ENCODE measurements around the gene C17orf114.

Gene C17orf114

DNA sequence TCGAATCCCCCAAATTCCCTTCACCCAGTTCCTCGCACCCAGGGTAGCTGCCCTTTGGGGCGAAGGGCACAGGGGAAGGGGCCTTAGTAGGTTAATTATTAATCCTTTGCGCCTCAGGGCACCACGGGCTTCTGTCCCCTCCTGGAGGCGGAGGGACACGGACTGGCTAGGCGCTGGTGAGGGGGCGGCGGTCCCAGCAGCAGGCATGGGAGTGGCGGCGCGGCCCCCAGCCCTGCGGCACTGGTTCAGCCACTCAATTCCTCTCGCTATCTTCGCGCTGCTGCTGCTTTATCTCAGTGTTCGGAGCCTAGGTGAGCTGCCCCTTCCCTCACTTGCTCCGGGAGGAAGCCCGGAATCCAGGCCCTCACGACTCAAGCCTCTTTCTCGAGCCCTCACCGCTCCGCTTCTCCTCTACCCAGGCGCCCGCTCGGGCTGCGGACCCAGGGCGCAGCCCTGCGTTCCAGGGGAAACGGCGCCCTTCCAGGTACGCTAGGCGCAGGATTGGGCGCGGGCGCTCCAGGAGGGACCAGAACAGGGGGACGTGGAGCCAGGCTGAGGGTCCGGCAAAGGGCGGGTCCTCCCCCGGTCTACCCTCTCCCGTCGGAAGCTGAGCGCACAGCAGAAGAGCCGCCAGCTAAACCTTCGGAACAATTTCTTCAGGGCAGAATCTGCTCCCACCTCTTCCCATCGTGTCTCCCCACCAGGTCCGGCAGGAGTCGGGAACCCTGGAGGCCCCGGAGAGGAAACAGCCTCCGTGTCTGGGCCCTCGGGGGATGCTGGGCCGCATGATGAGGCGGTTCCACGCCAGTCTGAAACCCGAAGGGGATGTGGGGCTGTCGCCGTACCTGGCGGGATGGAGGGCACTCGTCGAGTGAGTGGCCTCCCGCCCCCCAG, 13.1 kb downstream of the C17orf114 start, which contains the start of gene GLTPD2:
Gene GLTPD2, plus strand, starts transcription at position 158 of the 894 bp plus-strand sequence. Its CDS starts 48 bp downstream, at position 206.
- peak; percentile 17 for DNase-seq
- Mint-ChIP-seq H3K4me3 (ENCODE audit: low read depth, unreplicated experiment) (peak within 1 kb of the TSS; percentile 87), H3K27ac (ENCODE audit: unreplicated experiment) (peak within 1 kb of the TSS; percentile 73), H3K36me3 (ENCODE audit: insufficient read depth, unreplicated experiment) (peaks cover 30% of the 10 kb centered on the region), H3K4me1 (ENCODE audit: low read depth, unreplicated experiment) (peaks cover 16% of the 10 kb centered on the region), H3K27me3 (ENCODE audit: unreplicated experiment) (no peaks in the 10 kb centered on the region), H3K9me3 (ENCODE audit: low read depth, unreplicated experiment) (no peaks in the 10 kb centered on the region)
- intact Hi-C loops (cut with micrococcal nuclease; ENCODE audit: unreplicated experiment): loop anchor here (5.0 kb wide), 1 partner anchor 113 kb away; the partner anchor contains the start of gene CHRNE
- CTCF ChIA-PET: interaction anchor here (1.3 to 2.5 kb wide), 9 partner anchors 10 to 222 kb away, joined by 3 to 14 read pairs (median 6); partner anchors contain the start of genes ARRB2, MED11, TM4SF5 and ZMYND15
- BruUV-seq (replicated peaks): no TSS peak
- TF ChIP-seq, protein P1, sequence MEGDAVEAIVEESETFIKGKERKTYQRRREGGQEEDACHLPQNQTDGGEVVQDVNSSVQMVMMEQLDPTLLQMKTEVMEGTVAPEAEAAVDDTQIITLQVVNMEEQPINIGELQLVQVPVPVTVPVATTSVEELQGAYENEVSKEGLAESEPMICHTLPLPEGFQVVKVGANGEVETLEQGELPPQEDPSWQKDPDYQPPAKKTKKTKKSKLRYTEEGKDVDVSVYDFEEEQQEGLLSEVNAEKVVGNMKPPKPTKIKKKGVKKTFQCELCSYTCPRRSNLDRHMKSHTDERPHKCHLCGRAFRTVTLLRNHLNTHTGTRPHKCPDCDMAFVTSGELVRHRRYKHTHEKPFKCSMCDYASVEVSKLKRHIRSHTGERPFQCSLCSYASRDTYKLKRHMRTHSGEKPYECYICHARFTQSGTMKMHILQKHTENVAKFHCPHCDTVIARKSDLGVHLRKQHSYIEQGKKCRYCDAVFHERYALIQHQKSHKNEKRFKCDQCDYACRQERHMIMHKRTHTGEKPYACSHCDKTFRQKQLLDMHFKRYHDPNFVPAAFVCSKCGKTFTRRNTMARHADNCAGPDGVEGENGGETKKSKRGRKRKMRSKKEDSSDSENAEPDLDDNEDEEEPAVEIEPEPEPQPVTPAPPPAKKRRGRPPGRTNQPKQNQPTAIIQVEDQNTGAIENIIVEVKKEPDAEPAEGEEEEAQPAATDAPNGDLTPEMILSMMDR (IDR thresholded peaks at IDR 0.05; ENCODE audit: unreplicated experiment): no peak

DNA sequence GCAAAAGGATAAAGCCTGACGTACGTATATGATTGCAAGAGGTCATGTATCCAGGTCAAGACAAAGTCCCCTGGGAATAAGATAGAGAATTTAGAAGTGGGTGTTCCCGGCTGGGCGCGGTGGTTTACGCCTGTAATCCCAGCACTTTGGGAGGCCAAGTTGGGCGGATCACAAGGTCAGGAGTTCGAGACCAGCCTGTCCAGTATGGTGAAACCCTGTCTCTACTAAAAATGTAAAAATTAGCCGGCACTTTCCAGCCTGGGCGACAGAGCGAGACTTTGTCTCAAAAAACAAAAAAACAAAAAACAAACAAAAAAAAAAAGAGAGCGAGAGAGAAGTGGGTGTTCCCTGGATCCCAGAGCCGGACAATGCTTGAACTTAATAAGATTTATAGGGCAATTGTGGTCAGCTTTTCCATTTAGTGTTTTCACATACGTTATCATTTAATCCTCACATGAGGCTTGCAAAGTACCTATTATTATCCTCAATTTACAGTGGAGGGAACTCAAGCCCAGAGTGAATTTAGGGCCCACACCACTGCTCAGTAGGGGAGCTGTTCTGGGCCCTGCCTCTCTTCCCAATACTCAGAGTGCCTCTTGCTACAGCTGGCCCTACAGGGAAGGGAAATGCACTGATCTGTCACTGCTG, 13.8 kb downstream of the C17orf114 start:
- Mint-ChIP-seq H3K4me3 (ENCODE audit: low read depth, unreplicated experiment) (peak overlapping the region; percentile 87), H3K27ac (ENCODE audit: unreplicated experiment) (peak overlapping the region; percentile 73), H3K27me3 (ENCODE audit: unreplicated experiment) (no peaks in the 10 kb centered on the region), H3K4me1 (ENCODE audit: low read depth, unreplicated experiment) (peaks cover 16% of the 10 kb centered on the region), H3K9me3 (ENCODE audit: low read depth, unreplicated experiment) (no peaks in the 10 kb centered on the region), H3K36me3 (ENCODE audit: insufficient read depth, unreplicated experiment) (peaks cover 30% of the 10 kb centered on the region)
- intact Hi-C loops (cut with micrococcal nuclease; ENCODE audit: unreplicated experiment): loop anchor here (5.0 kb wide), 1 partner anchor 114 kb away; the partner anchor contains the start of gene CHRNE
- CTCF ChIA-PET: interaction anchor here (1.0 kb wide), 2 partner anchors 103 to 121 kb away, joined by 3 to 4 read pairs; no protein-coding TSS in a partner anchor
- no peak for DNase-seq
- TF ChIP-seq, protein P1 (IDR thresholded peaks at IDR 0.05; ENCODE audit: unreplicated experiment): no peak
- BruUV-seq (replicated peaks): no TSS peak

DNA sequence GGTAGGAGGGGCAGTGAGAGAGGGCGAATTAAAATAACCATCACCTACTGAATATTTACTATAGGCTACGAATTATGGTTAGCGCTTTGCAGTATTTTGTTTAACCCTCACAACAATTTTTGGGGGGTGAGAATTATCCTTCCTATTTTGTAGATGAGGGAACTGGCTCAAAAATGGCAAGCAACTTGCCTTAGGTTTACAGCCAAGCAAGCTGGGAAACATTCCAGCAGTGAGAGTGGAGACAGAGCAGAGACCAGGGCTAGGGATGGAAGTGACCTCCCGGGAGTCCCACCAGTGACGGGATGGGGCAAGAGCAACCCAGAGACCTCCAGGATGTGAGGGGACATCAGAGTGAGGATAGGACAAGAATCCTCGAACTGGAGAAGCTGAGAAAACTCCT, 15.6 kb downstream of the C17orf114 start:
- TF ChIP-seq, protein P1 (IDR thresholded peaks at IDR 0.05; ENCODE audit: unreplicated experiment): no peak
- Mint-ChIP-seq H3K27me3 (ENCODE audit: unreplicated experiment) (no peaks in the 10 kb centered on the region), H3K4me1 (ENCODE audit: low read depth, unreplicated experiment) (peaks cover 16% of the 10 kb centered on the region), H3K36me3 (ENCODE audit: insufficient read depth, unreplicated experiment) (peaks cover 30% of the 10 kb centered on the region), H3K9me3 (ENCODE audit: low read depth, unreplicated experiment) (no peaks in the 10 kb centered on the region), H3K27ac (ENCODE audit: unreplicated experiment) (no peak overlapping the region), H3K4me3 (ENCODE audit: low read depth, unreplicated experiment) (no peak overlapping the region)
- BruUV-seq (replicated peaks): no TSS peak
- no peak for DNase-seq
- CTCF ChIA-PET: no interaction called here
- intact Hi-C loops (cut with micrococcal nuclease; ENCODE audit: unreplicated experiment): loop anchor here (5.0 kb wide), 1 partner anchor 116 kb away; the partner anchor contains the start of gene CHRNE

DNA sequence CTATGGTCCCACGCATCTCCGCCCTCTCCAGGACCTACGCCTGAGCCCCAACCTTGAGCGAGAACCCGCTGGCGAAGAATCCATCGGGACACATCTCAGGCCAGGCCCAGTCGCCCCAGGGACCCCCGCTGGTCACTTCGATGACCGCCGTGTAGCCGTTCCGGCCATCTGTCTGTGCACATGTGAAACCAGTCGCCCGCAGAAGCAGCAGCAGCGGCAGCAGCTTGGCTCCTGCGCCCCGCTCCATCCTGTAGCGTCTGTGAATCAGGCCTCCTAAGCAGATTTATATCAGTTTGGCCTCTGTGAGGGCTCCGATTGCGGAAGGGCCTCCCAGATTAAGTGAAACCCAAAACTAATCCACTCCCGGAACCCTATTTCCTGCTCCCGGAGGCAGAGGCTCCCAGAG, 16.0 kb downstream of the C17orf114 start, which contains the start of gene VMO1:
Gene VMO1, minus strand, starts transcription at position 259 of the 406 bp plus-strand sequence. Its CDS starts 12 bp downstream, at position 247.
- H3K4me3 Mint-ChIP-seq (ENCODE audit: low read depth, unreplicated experiment): peak within 1 kb of the TSS; percentile 87
- intact Hi-C loops (cut with micrococcal nuclease; ENCODE audit: unreplicated experiment): loop anchor here (5.0 kb wide), 1 partner anchor 116 kb away; the partner anchor contains the start of gene CHRNE
- CTCF ChIA-PET: no interaction called here
- H3K9me3 Mint-ChIP-seq (ENCODE audit: low read depth, unreplicated experiment): no peaks in the 10 kb centered on the region
- DNase-seq: no peak
- TF ChIP-seq, protein P1 (IDR thresholded peaks at IDR 0.05; ENCODE audit: unreplicated experiment): no peak
- H3K4me1 Mint-ChIP-seq (ENCODE audit: low read depth, unreplicated experiment): peaks cover 16% of the 10 kb centered on the region
- no peaks in the 10 kb centered on the region for H3K27me3 Mint-ChIP-seq (ENCODE audit: unreplicated experiment)
- peaks cover 30% of the 10 kb centered on the region for H3K36me3 Mint-ChIP-seq (ENCODE audit: insufficient read depth, unreplicated experiment)
- no peak within 1 kb of the TSS for H3K27ac Mint-ChIP-seq (ENCODE audit: unreplicated experiment)
- BruUV-seq (replicated peaks): no TSS peak
